Endothelial cell of umbilical vein (primary cell): Measurements from ENCODE around the gene RABL6.

Experiments used
- CTCF ChIP-seq, 2 donors: IDR thresholded peaks; 1 replicate in 1 of 2; 2 replicates in 1 of 2; pipeline ENCODE4 v1.5.1; 2011; ENCODE audit warnings: low read length in 2 of 2, mild to moderate bottlenecking in 2 of 2, moderate library complexity in 2 of 2, control low read depth in 1 of 2, inconsistent platforms in 1 of 2, low read depth in 1 of 2; ENCODE audit not compliant: insufficient read depth in 1 of 2; ENCODE audit errors: extremely low read depth in 1 of 2
- GATA2 ChIP-seq: IDR thresholded peaks from 2 replicates; pipeline ENCODE4 v1.7.0; 2011; ENCODE audit warnings: low read depth, mild to moderate bottlenecking, moderate library complexity, mixed read lengths, low read length; ENCODE audit not compliant: insufficient read length, insufficient read depth
- POLR2AphosphoS5 ChIP-seq: IDR thresholded peaks from 2 replicates; pipeline ENCODE4 v1.6.1; 2012; ENCODE audit warnings: low read depth, mild to moderate bottlenecking, control low read depth, low read length, moderate library complexity; ENCODE audit not compliant: insufficient read depth

DNA sequence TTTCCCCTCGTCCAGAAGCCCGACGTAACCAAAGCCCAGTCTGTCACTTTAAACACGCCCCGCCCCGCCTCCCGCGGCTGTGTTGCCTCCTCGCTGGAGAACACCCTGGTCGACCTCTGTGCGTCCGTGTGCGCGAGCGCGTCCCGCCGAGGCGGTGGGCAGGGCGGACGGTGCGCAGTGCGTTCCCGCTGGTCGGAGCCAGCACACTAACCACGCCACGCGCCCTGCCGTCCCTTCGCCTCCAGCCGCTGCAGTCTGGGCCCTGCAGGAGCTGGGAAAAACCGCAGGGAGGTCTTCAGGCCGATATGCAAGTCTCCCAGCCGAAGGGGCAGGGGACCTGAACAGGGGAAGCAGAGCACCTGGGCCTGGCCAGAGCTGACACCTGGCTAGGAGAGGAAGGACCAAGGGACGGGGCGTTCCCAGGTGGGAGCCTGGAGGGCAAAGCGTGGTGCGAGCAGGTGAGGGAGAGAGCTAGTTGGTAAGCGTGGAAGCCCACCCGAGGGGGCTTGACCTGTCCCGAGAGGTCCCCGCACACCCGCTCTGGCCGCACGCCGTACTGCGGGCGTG is 40.2 kb downstream of the RABL6 start:
- TF ChIP-seq GATA2 (no peak), CTCF (IDR thresholded peaks at IDR 0.05; ENCODE audit: extremely low read depth in 1 of 2, insufficient read depth in 1 of 2, low read depth in 1 of 2, low read length in 2 of 2) (no peak), POLR2AphosphoS5 (peak; percentile 54)
